ENCODE data around the gene BIK. TPM values are rescaled to one million over a fixed set of nuclear protein-coding genes. Genes with fewer than 3 reads are reported as not detected.

The BIK gene
- total and polyA plus RNA-seq, 10 donors, result 1.1 to 14.2 (median 2.3) TPM

GRCh38 chr22:43174941-43175531 lies 64.5 kb downstream of the BIK start:
- Histone ChIP-seq H3K4me3 (no peak overlapping the region), H3K9me3 (no peaks in the 10 kb centered on the region), H3K27ac (no peak overlapping the region), H3K27me3 (replicated peaks in 1 of 7) (no peaks in the 10 kb centered on the region), H3K36me3 (peaks cover 0 to 97% (median 66%) of the 10 kb centered on the region in 6 donors), H3K4me1 (peaks cover 0 to 12% (median 3%) of the 10 kb centered on the region in 6 donors)
- DNase-seq, result peak; percentile 63
- TF ChIP-seq POLR2A (IDR thresholded peaks at IDR 0.05) (no peak), POLR2AphosphoS5 (IDR thresholded peaks at IDR 0.05) (no peak)
- TF ChIP-seq, protein P1, sequence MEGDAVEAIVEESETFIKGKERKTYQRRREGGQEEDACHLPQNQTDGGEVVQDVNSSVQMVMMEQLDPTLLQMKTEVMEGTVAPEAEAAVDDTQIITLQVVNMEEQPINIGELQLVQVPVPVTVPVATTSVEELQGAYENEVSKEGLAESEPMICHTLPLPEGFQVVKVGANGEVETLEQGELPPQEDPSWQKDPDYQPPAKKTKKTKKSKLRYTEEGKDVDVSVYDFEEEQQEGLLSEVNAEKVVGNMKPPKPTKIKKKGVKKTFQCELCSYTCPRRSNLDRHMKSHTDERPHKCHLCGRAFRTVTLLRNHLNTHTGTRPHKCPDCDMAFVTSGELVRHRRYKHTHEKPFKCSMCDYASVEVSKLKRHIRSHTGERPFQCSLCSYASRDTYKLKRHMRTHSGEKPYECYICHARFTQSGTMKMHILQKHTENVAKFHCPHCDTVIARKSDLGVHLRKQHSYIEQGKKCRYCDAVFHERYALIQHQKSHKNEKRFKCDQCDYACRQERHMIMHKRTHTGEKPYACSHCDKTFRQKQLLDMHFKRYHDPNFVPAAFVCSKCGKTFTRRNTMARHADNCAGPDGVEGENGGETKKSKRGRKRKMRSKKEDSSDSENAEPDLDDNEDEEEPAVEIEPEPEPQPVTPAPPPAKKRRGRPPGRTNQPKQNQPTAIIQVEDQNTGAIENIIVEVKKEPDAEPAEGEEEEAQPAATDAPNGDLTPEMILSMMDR (IDR thresholded peaks at IDR 0.05 in 8 of 11, conservative IDR thresholded peaks at IDR 0.05 in 3 of 11), result no peak
- intact Hi-C loops (cut with DNase I; ENCODE audit: low total_unique reads), result no loop called here
- WGBS, 5 donors, result 91 to 99% (median 96%) methylated on average over 7 to 9 of the region's 9 CpGs

- Histone ChIP-seq H3K27me3 (replicated peaks in 1 of 7) (no peaks in the 10 kb centered on the region), H3K9me3 (no peaks in the 10 kb centered on the region), H3K4me3 (no peak overlapping the region), H3K27ac (no peak overlapping the region), H3K36me3 (peaks cover 0 to 97% (median 66%) of the 10 kb centered on the region in 6 donors), H3K4me1 (peaks cover 0 to 6% (median 1%) of the 10 kb centered on the region in 6 donors)
- peak; percentile 68 for DNase-seq
- 63 to 74% (median 72%) methylated on average over 15 of the region's 15 CpGs for WGBS, 5 donors
- TF ChIP-seq, protein P1 (IDR thresholded peaks at IDR 0.05 in 8 of 11, conservative IDR thresholded peaks at IDR 0.05 in 3 of 11), result no peak
- TF ChIP-seq POLR2A (IDR thresholded peaks at IDR 0.05) (no peak), POLR2AphosphoS5 (IDR thresholded peaks at IDR 0.05) (peak in 1 of 3 donors; percentile 38)
- intact Hi-C loops (cut with DNase I; ENCODE audit: low total_unique reads), result no loop called here
These were observed 65.5 kb downstream of the BIK start for GRCh38 chr22:43176090-43176489.

- no peaks in the 10 kb centered on the region for H3K4me1 ChIP-seq
These were observed 66.9 kb downstream of the BIK start for GRCh38 chr22:43177479-43177878.

More at GRCh38 chr22:43177479-43177878, 66.9 kb downstream of the BIK start:
- no peaks in the 10 kb centered on the region for H3K9me3 ChIP-seq
- H3K27me3 ChIP-seq (replicated peaks in 1 of 7), result no peaks in the 10 kb centered on the region
- no peak overlapping the region for H3K27ac ChIP-seq
- no peak overlapping the region for H3K4me3 ChIP-seq
- no peak for TF ChIP-seq POLR2A (IDR thresholded peaks at IDR 0.05)
- TF ChIP-seq POLR2AphosphoS5 (IDR thresholded peaks at IDR 0.05), result no peak
- TF ChIP-seq, protein P1 (IDR thresholded peaks at IDR 0.05 in 8 of 11, conservative IDR thresholded peaks at IDR 0.05 in 3 of 11), result no peak
- 86 to 94% (median 92%) methylated on average over 7 of the region's 7 CpGs for WGBS, 5 donors
- peak; percentile 61 for DNase-seq
- H3K36me3 ChIP-seq, result peaks cover 0 to 97% (median 52%) of the 10 kb centered on the region in 6 donors
- intact Hi-C loops (cut with DNase I; ENCODE audit: low total_unique reads), result no loop called here

Other genes with a start within 250 kb of the BIK start
- 10 to 100 TPM; 48.0 to 98.1 (median 78.2) TPM for gene PACSIN2, start 95.6 kb upstream of the BIK start, total RNA-seq
- gene PACSIN2, start 95.6 kb upstream of the BIK start, polyA plus RNA-seq, result 10 to 100 TPM; 24.2 to 38.0 (median 25.1) TPM
- gene TTLL1, start 21.4 kb upstream of the BIK start, total RNA-seq, result 1 to 10 TPM; 2.9 to 5.6 (median 3.7) TPM
- 1 to 10 TPM; 2.8 to 4.0 (median 3.5) TPM for gene TTLL1, start 21.4 kb upstream of the BIK start, polyA plus RNA-seq
- gene MCAT, start 32.6 kb downstream of the BIK start, total RNA-seq, result 10 to 100 TPM in 5 of 7 donors, 1 to 10 TPM in 2; 8.3 to 25.3 (median 11.3) TPM
- gene MCAT, start 32.6 kb downstream of the BIK start, polyA plus RNA-seq, result 10 to 100 TPM in 2 of 3 donors, 1 to 10 TPM in 1; 7.6 to 13.0 (median 11.7) TPM
- 100 to 1,000 TPM in 6 of 7 donors, 10 to 100 TPM in 1; 90.1 to 596 (median 199) TPM for gene TSPO, start 40.8 kb downstream of the BIK start, total RNA-seq
- gene TSPO, start 40.8 kb downstream of the BIK start, polyA plus RNA-seq, result 100 to 1,000 TPM; 115 to 182 (median 122) TPM
- gene TTLL12, start 76.4 kb downstream of the BIK start, total RNA-seq, result 10 to 100 TPM; 16.6 to 21.6 (median 19.9) TPM
- 10 to 100 TPM in 2 of 3 donors, 1 to 10 TPM in 1; 8.7 to 19.3 (median 11.3) TPM for gene TTLL12, start 76.4 kb downstream of the BIK start, polyA plus RNA-seq
- 10 to 100 TPM; 12.5 to 43.5 (median 20.3) TPM for gene SCUBE1, start 232.6 kb downstream of the BIK start, total RNA-seq
- gene SCUBE1, start 232.6 kb downstream of the BIK start, polyA plus RNA-seq, result 1 to 10 TPM in 2 of 3 donors, under 1 TPM in 1; 0.46 to 3.0 (median 2.0) TPM

Data from spleen (tissue), 11 donors.